HG03354 (cell line): Measurements from ENCODE around the gene CDKN1C.
A peak's percentile ranks its signal among the peaks of the same experiment; 100 is the strongest.

Experiments used
- ATAC-seq: cut with Tn5 transposase; IDR thresholded peaks from one replicate; pipeline ENCODE4 v1.9.1; 2021; ENCODE audit warnings: mild to moderate bottlenecking; ENCODE audit not compliant: unreplicated experiment, poor library complexity, severe bottlenecking

The CDKN1C gene

GRCh38 chr11:2885678-2886081 is at the start of gene CDKN1C:
CDKN1C (minus strand) TSS chr11:2885775; CDS start chr11:2885456, 319 bp downstream.
- peak; percentile 81 for ATAC-seq

DNA sequence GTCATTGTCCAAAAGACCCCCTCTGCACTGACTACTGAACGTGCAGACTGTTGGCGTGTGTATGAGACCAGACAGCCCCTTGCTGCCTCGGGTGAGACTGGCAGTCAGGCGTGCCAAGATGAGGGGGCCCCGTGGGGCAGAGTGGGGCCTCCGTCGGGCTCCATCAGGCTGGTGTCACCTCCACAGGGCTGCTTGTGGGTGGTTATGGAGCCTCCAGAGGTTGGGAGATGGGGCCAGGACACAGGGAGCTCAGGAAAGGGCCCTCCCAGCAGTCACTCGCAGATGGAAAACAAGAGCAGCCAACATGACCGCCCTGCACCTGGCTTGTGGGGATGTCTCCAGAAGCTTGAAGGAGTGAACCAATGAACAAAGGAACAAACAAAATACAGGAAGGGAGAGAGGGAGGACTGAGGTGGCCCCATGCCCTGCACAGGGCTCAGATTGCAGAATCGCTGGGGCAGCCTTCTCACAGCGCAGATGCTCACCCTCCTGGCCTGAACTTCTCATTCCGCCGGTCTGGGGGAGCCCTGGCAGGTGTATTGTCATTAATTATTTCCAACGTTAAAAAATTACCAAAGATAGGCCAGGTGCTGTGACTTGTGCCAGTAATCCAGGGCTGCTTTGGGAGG is 49.1 kb upstream of the CDKN1C start:
- ATAC-seq: no peak

GRCh38 chr11:2934021-2934550 is 48.5 kb upstream of the CDKN1C start:
- ATAC-seq: no peak

DNA sequence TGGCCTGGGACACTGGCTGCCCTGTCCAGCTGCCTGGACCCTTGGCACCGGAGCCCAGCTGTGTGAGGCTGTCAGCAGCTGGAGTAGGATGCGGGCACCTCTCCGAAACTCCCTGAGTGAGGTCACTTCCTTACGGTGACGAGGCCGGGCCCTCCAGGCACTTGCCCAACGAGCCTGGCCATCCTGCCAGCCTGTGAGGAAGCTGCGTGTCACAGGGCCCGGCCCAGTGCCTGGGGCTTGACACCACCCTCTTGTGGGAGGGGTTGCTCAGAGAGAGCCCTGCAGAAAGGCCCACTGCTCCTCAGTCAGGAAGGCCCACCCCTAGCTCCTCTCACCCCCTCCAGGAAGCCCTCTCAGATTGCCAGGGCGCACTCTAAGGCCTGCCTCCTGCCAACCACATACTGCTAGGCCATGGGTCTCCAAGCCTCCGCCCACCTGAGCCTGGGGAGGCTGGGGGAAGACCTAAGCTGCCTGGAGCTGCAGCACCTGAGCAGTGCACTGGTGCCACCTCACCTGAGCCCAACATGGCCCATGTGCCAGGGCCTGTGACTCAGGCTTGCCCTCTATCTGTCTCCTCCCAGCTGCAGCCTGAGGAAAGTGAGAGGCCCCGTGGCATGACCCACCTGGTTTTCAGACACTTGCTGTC is 47.9 kb upstream of the CDKN1C start:
- ATAC-seq: no peak

GRCh38 chr11:2932850-2933251 is 47.3 kb upstream of the CDKN1C start:
- ATAC-seq: no peak

- ATAC-seq: no peak
These were observed 46.5 kb upstream of the CDKN1C start for GRCh38 chr11:2931771-2932738.

- ATAC-seq: no peak
These were observed 45.8 kb upstream of the CDKN1C start for GRCh38 chr11:2931420-2931746.

GRCh38 chr11:2930704-2931419 is 45.3 kb upstream of the CDKN1C start:
- ATAC-seq: peak; percentile 36

- ATAC-seq: peak; percentile 55
These were observed 44.6 kb upstream of the CDKN1C start for GRCh38 chr11:2929950-2930703.

DNA sequence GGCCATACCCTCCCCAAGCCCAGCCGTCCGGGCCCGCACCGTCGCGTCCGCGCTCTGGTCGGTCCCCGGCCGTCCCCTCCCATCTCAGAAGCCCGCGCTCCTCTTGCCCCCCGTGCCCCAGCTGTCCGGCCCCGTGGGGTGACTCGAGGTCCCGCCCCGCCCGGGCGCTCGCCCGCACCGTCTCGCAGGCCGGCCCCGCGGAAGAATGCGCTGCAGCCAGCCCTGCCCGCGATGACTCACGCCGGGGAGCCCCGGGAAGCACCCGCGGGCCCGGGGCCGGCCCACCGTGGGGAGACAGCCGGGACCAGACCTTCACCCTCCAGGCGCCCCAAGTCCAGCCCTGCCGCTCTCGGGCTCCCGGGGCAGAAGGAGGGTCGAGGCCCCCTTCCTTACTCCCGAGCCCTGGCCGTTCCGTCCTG is 44.0 kb upstream of the CDKN1C start:
- no peak for ATAC-seq

GRCh38 chr11:2928605-2929530 is 43.3 kb upstream of the CDKN1C start, which contains the start of gene PHLDA2:
PHLDA2 (minus strand) TSS chr11:2929420; CDS start chr11:2929364, 56 bp downstream.
- ATAC-seq: no peak

DNA sequence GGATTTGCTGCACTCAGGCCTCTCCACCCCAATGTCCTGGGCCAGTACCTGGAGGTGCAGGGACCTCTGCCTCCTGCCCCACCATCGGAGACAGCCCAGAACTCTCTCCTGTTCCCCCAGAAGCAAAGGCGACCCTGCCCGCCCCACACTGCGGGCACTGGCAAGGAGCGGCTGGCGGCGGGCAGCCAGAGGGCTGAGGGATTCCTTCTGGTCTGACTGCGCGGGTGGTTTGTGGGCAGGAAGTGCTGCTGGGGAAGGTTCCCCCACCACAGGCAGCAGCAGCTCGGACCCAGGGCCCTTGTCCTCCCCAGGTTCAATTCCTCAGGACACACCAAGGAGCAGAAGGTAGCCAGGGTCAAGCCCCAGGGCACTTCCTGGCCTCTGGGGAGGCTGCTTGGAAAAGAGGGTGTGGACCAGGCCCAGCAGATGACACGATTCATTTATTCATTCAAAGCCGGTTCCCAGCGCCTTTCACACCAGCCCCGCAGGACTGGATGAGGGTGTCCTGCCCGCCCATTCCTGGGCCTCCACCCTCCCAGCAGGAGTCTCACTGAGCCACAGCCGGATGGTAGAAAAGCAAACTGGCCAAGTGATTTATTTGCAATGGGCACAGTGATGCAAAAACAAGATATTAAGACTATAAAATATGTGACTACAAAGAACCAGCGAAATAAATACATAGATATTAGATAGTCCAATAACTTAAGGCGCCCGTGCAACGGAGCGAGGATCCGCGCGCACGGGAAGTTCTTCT is 42.5 kb upstream of the CDKN1C start:
- ATAC-seq: no peak

DNA sequence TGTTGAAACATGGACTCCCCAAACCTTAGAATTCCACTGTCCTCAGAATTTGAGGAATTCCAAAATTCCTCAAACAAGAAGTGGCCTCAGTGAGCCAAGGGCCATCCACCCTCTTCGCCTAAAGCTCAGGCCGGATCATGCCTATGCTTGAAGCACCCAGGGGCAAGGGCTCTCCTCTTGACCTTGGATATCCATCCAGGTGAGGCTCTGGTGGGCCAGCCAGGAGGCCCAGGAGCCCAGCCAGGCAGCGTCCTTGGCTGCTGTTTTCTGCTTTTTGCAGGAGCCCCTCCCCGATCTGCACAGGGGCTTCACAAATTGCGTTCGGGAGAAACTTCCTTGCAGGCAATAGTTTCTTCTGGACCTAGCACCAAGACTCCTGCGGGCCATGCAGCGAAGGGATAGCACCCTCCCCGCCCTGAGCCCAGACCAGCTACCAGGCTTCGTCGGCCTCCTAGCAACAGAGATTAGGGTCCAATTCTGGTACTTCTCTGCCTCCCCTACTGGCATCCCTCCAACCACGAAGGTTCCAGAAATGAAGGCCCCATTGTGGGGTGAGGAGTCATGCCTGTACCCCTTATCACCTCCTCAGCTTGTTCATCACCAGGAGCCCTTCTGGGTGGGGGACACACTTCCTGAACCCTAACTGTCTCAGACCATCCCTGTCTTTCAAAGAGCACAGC is 41.7 kb upstream of the CDKN1C start:
- no peak for ATAC-seq

GRCh38 chr11:2926611-2927051 is 41.1 kb upstream of the CDKN1C start:
- ATAC-seq: no peak

GRCh38 chr11:2924821-2925675 is 39.5 kb upstream of the CDKN1C start:
- ATAC-seq: no peak

DNA sequence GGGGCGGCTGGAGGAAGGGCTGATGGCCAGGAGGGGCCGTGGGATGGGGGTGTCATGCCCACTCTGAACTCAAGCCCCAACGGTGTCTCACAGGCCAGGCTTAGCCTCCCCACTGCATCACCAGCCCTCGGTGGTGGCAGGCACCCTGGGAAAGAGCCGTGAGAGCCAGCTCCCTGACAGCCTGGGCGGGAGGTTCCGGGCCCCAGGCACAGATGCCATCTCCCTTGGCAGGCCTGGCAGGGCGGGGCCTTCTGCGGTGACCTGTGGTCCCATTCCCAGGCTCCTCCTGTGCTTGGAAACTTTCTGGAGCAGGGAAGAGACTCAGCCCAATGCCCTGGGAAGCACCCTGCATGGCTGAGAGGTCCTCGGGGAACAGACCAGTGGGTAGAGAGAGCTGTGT is 38.8 kb upstream of the CDKN1C start:
- ATAC-seq: no peak
